ENCODE measurements around the gene L3HYPDH.

L3HYPDH gene

DNA sequence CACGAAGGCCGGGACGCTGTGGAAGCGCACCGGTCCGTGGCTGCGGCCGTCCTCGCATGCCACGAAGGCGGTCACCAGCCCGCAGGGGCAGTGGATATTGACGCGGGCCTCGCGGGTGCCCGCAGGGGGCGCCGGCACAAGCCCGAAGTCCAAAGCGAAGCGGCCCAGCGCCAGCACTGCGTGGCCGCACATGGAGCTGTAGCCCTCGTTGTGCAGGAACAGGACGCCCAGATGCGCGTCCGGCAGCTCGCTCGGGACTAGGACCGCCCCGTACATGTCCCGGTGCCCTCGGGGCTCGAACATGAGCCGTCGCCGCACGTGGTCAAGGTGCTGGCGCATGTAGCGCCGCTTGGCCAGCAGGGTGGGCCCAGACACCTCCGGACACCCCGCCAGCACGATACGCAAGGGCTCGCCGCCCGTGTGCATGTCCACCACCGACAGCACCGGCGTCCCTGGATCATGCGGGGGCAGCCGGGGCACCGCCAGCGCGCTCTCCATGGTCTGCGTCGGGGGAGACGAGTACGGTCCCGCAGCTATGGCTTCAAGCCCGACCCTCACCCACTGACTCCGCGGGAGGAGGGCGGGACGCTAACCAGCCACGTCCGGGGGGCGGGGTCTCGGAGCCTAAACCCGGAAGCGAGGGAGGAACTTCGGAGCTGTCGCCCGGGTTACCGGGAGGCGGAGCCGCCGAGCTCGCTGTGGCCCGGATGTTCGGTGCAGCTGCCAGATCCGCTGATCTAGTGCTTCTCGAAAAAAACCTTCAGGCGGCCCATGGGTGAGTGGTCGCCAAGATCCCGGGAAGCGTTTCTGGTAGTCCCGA is at the start of gene L3HYPDH, which contains the start of gene JKAMP:
Gene L3HYPDH, minus strand, starts transcription at position 590 of the 820 bp plus-strand sequence. Its CDS starts 92 bp downstream, at position 498.
Gene JKAMP, plus strand, starts transcription at position 699 of the 820 bp plus-strand sequence. Its CDS starts 73 bp downstream, at position 772.
- DNase-seq: peak; percentile 96

DNA sequence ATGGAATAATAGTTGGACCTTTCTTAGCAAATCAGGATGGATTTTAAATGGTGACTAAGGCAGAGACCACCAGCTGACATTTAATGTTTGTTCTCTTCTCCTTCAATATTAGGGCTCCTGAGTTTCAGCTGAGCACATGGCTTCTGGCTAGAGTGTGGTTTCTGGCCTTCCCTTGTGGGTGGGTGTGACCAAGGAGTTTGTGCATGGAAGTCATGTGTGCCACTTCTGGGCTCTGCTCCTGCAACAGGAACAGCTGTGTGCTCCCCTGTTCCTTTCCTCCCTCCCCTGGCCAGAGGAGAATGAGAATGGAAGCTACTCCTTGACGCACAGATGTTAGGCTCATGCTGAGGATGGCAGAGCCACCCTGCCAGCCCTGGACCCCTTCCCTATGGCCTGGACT is 48.2 kb upstream of the L3HYPDH start:
- no peak for DNase-seq

DNA sequence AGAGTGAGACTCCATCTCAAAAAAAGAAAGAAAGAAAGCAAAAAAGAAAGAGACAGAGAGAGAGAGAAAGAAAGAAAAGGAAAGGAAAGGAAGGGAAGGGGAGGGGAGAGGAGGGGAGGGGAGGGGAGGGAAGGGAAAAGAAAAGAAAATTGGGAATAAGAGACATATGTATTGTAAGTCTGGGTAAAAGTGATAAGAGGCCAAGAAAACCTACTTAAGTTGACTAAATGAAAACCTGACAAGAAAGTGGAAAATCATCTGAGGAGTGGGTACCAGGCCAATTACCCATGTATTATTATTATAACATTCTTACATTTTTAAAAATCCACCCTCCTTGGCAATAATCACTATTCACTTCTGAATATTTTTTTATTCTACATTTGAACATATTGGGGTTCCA is 46.1 kb upstream of the L3HYPDH start:
- no peak for DNase-seq

DNA sequence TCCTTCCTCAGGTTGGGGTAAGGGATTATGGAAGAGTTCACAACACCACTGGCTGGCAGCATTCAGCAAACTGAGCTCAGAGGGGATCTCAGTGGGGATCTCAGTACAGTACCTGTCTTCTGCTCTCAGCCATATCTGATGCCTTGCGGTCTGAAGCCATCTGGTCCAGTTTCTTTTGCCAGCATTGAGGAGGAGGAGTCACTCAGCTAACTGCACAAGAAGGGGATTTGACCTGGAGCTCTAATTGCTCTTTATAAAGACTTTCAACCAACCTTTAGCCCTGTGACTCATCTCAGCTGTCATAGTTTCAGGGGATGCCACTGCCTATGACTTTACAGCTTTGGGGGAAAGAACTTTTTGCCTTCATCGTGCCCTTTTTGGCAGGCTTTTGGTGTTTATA is 45.0 kb upstream of the L3HYPDH start:
- no peak for DNase-seq

DNA sequence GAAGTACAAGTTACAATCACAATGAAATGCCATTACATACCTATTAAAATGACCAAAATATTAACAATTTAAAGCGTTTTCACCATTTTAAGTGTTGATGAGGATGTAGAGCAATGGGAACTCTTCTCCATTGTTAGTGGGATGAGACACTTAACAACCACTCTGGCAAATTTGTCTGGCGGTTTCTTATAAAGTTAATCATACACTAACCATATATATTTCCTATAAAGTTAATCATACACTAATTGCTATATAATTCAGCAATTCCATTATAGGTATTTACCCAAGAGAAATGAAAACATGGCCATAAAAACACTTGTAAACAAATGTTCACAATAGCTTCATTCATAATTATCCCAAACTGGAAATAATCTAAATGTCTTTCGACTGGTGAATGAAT is 36.0 kb upstream of the L3HYPDH start:
- no peak for DNase-seq

DNA sequence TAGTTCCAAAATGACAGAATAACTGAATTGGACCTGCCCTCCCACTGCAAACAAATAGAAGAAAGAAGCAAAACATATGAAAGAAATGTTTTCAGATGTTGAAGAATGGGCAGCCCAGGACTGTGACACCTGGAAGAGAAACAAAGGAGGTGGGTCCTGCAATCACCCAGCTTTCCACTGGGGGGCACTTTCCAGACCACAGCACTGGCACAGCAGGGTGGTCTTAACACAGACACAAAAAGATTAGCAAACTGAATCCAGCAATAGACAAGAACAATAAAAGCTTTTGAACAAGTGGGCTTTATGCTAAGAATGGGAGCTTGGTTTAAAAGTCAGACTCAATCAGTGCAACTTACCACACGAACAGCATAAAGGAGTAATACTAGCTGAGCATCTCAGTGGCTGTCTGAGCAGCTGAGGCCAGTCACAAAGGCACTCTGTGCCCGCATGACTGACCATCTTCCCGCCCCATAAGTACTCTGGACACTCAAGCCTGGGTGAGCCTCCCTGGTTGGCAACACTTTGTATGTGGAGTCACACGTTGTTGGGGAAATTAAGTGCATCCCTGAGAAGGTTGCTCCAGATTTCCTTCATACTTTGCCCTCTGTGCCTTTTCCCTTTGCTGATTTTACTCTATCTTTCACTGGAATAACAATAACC is 27.8 kb upstream of the L3HYPDH start:
- no peak for DNase-seq

DNA sequence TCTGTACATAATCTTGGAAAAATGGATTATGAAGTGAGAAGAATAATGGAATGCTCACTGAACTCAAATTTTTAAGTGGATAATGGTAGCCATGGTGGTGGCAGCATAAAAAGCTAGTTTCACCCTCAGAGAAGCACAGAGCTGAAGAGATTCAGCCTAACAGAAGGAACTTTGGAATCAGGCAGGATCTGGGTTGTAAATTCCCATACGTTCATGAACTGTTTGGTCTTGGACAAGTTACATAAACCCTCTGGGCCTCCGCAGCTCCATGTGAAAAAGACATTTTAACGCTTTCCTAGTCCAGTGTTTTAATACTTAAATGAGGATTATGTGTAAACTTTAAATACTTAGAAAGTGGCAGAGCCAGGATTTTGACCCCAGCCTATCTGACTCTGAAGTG is 26.8 kb upstream of the L3HYPDH start:
- DNase-seq: no peak

DNA sequence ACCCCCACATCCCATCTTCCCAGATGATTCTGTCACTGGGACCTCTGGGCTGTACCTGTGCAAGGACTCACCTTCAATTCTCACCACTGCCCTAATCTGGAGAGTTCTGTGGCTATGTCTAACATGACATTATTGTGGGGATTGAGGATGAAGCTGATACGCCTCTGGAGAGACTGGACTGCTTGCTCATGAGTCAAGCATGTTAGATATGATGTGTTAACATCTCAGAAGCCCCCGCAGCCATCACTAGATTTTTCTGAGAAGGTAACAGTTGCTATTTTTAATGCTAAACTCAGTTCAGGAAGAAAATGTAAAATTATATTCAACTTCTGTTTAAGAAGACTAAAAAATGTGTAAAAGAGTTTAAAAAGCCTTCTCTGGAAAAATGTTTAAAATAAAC is 25.8 kb upstream of the L3HYPDH start:
- DNase-seq: no peak

DNA sequence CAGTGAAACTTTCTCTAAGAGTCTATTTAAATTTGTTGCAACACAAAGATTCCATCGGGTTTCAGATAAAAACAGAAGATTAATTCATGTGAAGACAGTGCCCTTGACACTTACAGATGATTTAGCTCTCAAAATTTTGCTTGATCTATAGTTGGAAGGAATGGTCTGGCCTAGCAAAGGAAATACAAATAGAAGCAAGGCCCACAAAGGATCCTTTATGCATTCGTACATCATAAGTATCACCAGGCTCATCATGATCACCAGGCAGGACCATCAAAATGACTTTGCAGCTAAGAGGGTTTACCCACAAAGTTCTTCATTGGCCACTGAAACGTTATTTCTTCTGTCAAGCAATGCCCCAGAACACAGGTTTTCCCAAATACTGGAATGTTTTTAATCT is 24.9 kb upstream of the L3HYPDH start:
- no peak for DNase-seq

DNA sequence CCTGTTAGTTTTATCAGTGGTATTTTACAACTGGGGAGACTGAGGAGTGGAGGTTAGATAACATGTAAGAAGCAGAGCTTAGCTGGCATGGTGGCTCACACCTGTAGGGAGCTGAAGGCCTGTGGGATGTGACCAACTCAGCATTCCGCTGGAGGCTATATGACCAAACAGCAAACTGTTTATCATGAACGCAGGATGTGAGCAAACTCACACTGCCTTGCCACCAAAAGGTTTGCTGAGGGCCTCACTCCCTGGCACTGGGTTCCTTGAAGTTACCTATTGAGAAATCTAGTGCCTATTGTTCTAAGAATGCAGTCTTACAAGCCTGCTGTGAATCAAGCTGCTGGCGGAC is 23.5 kb upstream of the L3HYPDH start:
- DNase-seq: no peak

DNA sequence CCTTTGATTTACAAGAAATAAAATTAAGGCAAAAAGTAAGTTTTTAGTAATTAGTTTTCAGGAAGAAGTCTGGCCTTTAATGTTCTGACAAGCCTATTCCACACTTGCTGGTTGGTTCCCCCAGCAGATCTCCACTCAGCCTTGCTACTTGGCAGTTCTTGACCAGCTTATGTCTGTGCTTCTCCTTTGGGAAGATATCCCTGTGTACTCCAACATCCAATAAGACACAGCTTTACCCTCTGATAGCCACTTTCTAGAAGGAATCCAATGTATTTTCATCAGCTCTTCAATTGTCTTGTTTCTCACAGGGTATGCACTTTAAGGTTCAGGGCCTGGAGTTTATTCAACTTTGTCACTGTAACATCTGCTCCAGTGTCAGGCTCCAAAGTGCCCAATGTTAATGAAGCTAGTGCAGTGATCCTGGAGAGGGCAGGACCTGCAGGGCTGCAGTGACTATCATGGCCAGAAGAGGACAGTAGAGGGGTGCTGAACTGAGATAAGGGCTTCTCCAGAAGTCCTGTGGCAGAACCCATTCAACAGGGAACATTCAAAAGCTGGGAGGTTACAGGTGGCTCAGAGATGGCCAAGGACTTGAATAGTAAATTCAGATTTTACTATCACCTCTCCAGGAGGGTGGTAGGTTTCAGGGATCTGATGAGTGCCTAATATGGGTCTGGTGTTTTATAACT is 23.0 kb upstream of the L3HYPDH start:
- peak; percentile 60 for DNase-seq

DNA sequence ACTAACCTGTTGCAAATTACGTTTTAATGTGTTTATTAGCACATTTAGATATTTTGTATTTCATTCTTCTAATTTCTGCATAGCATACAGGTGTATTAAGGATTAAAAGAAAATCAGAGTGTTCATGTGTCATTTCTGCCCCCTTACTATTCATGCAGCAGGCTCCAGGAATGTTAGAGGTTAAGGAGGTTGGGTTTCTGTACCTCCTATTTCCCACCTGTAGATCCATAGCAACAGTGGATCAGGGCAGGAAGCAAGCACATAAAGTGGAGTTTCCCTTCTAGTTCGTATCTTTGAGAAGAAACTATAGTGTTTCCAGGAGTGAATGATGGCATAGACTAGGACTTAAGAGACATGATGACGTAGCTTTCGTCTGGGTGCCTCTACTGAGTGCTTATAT is 19.0 kb upstream of the L3HYPDH start:
- DNase-seq: no peak

DNA sequence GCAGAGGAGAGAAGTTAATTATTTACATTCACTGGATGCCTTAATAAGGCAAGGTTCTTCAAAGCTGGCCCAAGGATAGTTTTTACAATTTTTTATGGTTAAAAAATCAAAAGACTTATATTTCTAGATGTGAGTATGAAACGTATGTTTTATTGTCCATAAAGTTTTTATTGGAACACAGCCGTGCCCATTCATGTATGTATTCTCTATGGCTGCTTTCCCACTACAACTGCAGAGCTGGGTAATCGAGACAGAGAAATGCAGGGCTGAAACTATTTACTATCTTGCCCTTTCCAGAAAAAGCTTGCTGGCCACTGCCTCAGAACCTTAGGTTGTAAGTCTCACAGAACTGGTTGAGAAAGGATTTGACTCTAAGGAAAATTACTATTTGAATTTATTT is 16.5 kb upstream of the L3HYPDH start:
- DNase-seq: no peak

DNA sequence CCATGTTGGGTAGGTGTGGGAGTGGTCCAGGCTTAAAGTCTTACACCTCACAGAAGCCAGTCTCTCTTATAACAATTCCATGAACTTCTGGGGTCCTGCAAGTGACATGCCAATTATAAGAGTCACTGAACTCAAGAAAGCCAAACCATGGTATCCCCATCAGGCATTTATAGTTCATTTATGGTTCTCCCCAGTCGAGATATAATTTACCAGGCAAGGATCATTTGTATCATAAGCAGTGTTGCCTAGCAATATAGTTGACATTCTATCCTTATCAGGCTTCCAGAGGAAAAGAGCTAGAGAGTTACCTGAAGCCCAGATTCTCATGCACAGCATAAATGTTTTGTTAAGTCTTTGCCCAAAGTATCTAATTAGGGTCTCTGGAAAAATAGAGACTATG is 8.2 kb upstream of the L3HYPDH start:
- DNase-seq: no peak

DNA sequence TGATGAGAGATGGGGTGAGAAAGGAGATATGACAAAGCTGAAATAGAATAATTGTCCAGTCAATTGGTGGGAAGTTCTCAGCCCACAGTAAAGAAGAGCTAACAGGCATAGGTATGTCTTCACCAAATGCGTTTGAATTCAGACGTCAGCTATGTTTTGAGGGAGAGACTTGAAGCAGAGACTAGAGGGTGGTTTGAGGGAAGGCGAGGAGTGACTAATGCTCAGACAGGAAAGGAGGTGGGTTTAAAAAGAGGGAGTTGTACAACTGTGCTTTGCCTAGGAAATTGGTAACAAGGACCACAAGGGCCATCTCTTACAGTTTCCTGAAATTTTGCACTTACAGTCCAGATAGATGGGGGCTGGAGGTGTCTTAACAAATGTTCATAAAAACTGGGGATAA is 6.5 kb upstream of the L3HYPDH start:
- DNase-seq: no peak

DNA sequence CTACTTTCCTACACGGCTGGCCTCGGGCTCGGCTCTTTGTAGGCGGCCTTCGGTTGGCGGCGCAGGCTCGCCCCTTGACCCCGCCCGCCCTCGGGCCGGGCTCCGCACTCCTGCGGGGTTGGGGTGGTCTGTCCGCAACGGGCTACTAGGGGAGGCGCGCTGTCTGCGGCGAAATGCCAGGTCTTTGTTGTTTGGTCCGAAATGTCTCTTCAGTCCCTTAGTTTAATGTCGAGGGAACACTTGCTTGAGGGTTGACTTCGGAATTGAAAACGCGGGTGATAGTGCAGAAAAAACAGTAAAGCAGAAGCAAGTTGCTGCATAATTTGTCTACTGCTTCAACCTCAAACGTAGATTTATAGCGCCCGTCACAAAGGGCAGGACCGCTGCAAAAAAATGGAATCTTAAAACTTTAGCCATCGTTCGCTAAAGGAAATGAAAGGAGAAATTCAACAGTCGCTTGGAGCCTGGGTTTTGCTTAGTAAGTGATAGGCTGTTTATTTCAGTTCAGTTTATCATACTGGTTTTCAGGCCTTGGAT is 499 bp upstream of the L3HYPDH start:
- no peak for DNase-seq

DNA sequence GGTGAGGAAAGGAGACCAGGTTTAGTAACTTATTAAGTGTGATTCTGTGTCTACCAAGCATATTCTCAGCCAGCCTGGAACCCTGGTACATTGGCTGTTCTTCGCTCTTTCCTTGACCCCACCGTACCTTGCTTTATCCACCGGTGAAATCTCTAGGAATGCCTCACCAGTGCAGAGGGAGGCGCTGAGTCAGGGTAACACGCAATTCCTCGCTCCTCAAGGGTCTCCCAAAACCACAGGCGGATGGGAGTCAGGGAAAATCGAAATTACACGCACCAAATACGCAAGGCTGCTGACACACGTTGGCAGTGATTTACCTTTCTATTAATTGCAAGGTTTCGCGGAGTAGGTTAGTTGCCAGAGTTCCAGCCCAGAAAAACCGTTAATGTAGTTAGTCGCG is 845 bp downstream of the L3HYPDH start:
- peak; percentile 70 for DNase-seq

DNA sequence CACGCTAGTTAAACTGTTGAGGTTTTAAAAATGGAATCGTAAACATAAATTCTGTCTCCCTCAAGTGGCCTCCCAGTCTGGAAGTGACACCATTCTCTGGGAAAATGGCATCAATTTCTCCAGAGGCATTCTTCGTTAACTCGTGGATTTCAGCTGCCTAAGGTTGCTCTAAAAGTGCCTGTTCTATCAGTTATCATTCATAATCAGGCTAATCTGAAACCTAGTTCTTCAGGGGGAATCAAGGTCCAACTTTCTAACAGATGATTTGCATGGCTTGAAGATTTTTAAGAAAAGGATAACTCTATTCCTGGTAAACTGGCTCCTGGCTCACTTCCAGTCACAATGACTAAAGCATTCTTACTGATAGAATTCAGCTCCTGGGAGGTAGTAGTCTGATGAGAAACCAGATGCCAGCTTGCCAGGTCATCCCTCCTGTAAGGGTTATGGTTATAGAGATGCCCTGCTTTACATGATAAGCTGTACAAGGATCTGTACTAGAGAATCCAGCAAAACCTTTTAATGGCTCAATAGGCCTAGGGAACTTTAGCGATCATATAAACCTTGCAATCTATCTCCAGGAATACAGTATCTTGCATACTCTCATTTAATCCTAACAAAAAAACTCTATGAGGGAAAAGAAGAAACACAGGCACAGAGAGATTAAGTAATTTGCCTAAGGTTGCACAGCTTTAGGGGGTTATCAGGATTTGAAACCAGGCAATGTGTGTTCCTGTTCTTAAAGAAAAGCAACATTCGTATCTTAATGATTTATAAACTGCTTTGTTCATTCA is 1.5 kb downstream of the L3HYPDH start:
- peak; percentile 96 for DNase-seq

DNA sequence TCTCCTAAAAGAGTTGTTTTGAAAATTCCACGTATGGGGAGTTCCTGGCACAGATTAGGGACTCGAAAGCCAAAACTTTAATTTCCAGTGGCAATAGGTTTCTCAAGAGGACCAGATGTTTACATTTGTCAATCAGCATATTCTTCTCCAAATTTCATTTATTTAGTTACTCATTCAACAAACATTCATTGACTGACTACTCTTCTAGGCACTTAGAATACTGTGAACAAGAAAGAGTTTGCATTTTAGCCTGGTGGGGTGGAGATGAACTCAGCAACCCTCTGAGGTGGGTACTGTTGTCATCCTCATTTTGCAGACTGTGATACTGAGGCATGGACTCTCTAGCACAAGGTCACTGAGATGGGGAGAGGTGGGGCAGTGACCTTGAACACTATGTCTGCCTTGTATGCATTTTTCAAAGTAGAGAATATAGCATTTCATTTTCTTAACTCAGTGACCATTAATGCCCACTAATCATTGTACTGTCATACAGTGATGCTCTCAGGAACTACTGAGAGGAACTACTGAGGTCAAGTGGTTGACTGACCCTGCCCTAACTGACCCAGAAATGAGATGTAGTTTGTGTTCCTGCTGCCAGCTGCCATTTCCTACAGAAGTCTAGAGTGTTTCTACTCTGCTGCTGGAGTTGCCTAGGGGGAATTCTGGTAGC is 2.2 kb downstream of the L3HYPDH start:
- peak; percentile 59 for DNase-seq

DNA sequence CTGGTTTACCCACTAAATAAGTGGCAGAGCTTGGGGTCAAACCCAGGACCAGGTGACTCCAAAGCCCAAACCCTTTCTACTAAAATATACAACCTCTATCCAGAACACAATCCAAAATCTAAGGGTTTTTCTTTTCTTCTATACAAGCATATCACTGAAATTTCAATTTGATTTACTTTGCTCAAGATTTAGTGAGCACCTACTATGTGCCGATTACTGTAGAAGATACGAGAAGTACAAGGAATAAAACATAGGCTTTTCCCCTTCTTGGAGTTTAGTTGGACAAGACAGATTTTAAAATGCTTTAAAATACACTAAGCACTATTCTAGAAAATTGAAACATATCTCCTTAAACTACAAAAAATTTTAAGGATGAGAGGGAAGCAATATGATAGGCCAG is 2.8 kb downstream of the L3HYPDH start:
- DNase-seq: no peak

DNA sequence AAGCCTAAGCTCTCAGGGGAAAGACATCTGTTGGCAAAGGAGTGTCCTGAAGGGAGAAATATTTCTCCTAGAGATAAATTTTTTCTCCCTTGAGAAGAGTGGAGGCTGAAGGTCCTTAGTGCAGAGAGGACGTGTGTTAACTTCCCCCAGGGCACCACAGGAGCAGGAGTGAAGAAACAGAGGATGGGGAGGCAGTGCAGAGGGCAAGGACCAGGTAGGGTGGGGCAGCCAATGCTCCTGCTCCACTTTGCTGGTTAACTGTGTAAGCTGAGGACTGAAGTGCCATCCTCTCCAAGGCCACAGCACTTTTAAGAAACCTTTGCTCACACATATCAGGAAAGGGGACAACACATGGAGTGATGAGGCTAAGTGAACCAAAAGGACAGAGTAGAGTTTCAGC is 4.0 kb downstream of the L3HYPDH start:
- DNase-seq: no peak

DNA sequence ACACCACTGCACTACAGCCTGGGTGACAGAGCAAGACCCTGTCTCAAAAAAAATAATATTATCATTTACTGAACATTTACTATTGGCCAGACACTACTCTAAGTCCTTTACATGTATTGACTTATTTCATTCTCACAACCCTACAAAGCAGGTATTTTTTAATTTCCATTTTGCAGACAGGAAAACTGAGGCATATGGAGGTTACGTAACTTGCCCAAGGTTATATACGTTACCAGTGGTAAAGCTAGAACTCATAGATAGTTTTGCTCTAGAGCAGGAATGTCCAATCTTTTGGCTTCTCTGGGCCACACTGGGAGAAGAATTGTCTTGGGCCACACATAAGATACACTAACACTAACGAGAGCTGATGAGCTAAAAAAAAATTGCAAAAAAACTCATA is 5.7 kb downstream of the L3HYPDH start:
- no peak for DNase-seq
